Measurements from ENCODE around the gene CTPS1.

Gene CTPS1

GRCh38 chr1:41003127-41003639, 23.7 kb downstream of the CTPS1 start:
- no peak for DNase-seq

GRCh38 chr1:41003640-41004220, 24.2 kb downstream of the CTPS1 start:
- DNase-seq, result peak; percentile 93

DNA sequence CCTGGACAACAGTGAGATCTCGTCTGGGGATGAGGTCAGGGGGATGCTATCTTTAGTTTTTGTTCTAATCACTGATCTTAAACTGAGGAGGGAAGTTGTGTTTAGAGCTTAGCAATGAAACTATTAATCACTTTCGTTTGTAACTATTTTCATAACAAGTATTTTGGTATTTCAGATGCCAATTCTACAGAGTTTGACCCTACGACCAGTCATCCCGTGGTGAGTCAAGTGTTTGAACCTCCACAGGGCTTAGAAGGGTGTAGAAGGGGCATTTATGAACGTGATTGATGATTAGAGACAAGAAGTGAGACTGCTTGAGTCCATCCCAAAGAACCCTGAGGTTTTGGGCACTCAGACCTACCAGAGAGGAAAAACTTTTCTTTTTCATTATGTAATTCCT, 26.4 kb downstream of the CTPS1 start:
- no peak for DNase-seq

DNA sequence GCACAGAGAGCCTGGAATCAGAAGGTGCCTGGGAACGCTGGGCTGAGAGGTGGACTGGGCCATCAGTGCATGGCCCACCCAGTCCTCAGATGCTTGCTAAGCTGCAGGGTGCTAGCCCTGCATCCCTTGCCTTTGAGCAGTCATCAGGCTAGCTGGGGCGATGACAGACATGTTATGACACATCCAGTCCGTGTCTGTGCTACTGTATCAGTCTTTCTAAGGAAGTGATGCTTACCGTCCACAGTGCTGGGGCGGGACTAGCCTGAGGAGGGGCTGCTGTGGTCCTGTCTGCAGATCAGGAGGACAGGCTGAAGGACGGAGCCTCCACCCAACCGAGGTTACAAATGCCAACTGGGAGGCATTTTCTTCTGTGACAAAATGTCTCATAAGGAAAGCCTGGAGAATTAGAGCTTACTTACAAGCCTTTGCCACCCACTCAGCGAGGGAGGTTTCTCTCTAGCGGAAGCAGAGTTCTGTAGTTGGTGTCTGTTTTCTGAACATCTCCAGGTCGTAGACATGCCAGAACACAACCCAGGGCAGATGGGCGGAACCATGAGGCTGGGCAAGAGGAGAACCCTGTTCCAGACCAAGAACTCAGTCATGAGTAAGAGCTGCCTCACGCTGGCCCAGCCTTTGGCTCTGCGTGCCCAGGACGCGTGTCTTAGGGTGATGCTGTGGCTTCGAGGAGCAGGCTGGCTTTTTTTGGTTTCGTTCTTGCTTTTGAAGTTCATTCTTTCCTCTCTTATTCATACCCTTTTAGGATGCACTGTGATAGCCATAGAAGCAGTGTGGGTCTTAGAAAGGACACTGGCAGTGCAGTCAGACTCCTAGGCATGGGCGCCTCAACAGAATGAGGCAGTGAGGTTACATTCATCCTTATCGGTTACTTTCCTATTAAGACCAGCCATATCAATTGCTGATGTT, 27.7 kb downstream of the CTPS1 start:
- DNase-seq, result no peak

- no peak for DNase-seq
Observed at GRCh38 chr1:41009466-41009865, 30.0 kb downstream of the CTPS1 start.

- no peak for DNase-seq
Observed at GRCh38 chr1:41010345-41010744, 30.8 kb downstream of the CTPS1 start.

GRCh38 chr1:41013024-41013423, 33.5 kb downstream of the CTPS1 start:
- DNase-seq, result no peak

DNA sequence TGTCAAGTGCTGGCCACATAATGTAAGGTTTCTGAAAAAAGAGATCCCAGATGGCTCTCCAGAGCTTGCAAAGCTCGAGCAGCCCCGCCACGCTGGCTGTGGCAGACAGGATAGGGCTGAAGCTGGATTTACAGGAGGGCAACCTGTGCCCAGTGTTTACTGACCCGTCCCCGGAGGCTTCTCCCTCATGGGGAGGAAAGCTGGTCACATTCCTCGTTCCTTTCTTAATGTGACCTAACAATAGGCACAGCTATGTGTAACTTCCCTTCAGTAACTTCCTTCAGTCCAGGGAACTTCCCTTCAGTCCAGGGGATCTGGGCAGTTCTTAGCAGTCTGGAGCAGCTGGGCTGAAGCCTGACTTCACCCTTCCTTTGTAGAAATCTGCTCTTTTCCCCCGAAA, 34.3 kb downstream of the CTPS1 start:
- DNase-seq, result no peak

- no peak for DNase-seq
Observed at GRCh38 chr1:41014871-41015270, 35.4 kb downstream of the CTPS1 start.

- no peak for DNase-seq
Observed at GRCh38 chr1:41015281-41015896, 35.9 kb downstream of the CTPS1 start.

GRCh38 chr1:41015897-41016470, 36.5 kb downstream of the CTPS1 start:
- DNase-seq, result no peak

- no peak for DNase-seq
Observed at GRCh38 chr1:41017141-41018017, 37.9 kb downstream of the CTPS1 start.

GRCh38 chr1:41018018-41018410, 38.5 kb downstream of the CTPS1 start:
- DNase-seq, result no peak

GRCh38 chr1:41019353-41019745, 39.9 kb downstream of the CTPS1 start:
- DNase-seq, result no peak

DNA sequence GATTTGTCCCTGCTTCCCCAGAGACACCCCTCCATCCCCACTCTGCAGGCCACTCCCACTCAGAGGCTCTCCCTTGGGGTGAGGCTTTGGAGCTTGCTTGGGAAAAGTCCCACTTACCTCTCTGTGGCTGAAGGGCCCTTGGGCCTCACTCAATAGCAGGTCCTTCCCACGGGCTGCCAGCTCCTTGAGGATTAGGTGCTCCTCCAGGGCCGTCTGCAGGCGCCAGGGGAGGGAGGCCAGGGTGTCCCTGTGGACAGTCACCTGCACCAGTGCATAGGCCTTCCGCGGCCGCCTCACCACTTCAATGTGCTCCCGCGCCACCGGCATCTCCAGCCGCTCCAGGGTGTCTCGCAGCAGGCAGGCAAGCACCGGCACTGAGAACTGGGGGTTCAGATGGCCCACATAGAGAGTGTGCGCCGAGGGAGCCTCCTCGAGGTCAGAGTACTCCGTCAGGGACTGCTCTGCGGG, 40.6 kb downstream of the CTPS1 start:
- no peak for DNase-seq

DNA sequence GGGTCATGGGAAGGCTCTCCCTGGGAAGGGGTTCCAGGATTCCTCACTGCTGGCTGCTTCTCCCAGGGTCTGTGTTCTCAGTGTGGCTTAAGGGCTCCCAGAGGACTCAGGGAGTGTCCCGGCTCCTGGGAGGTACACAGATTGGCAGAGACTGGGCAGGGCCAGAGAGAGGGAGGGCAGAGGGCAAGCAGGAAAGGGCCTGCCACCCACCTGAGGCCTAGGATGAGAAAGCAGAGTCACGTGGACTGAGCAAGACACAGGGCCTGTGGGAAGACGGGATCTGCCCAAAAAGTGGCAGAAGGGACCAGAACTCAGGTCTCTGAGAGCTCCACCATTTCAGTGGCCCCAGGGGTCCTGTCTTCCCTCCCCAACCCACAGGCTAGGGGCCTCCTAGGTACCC, 41.2 kb downstream of the CTPS1 start:
- no peak for DNase-seq

DNA sequence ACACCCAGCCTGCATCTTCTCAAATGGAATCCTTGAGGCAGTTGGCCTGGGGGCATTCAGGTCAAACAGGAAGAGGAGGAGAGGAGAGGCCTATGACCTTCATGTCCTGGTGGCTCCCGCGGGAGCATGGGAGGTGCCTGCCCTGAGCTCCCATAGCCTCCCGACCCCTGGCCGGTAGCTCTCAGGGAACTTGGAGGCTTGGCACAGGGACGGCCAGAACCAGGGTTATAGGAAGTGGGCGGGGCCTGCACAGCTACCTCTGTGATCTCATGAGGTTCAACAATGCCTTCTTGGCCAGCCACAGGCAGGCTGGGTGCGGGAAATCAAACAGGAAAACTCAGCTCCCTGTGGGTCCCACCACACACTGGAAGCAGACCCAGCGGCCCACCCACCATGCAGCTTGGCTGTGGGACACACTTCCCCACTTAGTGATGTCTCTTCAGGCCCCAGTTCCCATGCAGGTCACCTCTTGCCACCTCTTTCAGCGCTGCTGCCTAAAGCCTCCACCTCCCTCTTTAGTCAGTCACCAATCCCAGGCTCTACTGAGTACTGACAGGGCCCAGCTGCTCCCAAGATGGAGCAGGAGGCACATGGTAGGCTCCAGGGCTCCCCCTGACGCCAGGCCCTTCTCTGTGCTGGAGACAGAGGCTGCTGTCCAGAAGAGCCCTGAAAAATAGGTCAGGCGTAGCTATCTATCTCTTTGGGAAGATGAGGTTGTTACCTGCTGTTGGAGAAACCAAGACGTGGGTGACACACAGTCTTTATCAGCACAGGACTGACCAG, 42.2 kb downstream of the CTPS1 start, which contains the start of gene SLFNL1:
Gene SLFNL1 (minus strand): TSS at position 200 of the 783 bp plus-strand sequence. CDS start 1,065 bp downstream, outside the sequence.
- DNase-seq, result no peak

DNA sequence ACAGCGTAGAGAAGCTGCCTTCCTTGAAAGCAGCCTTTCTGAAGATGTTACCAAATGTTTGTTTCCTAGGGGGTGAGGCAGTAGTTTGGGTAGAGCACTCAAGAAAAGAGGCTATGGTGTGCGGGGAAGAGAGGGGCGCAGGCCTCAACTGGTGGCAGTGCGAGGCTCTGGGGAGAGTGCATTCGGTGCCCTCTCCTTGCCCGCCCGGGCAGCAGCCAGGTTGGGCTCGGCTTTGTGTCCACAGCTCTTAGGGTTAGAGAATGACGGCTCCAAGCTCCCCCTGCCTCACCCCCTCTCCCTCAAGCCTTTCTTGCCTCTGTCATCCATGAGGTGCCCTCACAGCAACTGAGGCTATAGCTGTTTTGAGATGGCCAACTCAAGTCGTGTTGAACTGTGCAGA, 42.9 kb downstream of the CTPS1 start:
- no peak for DNase-seq

DNA sequence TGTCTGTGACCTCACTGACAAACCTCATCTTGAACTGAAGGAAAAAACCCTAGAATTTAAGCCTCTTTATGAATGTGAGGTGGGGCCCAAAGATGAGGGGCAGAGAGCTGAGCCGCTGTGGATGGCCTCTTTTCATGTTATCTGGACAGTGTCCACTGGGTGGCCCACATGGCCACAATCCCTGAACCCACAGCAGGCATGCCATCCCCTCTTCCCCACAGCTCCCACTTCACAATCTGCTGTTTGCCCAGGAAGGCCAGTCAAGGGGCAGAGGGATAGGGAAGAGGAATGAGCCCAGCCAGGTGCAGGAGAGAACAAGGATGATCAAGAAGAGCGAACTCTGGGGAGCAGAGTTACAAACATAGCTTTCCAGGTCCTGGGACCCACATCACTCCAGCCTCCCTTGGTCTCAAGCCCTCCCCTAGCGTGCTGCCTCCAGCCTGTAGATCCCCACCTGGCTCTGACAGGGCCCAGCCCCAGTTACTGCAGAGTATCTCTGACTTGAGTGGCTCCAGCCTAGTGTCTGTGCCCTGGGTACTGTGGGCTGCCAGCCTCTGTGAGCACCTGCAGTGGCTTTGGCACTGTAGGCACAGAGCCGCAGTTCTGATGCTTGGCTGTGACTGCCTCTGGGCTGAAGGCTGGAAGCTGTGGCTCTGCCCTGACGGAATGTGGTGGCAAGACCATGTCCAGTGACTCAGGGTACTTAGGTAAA, 43.9 kb downstream of the CTPS1 start:
- no peak for DNase-seq

GRCh38 chr1:41024953-41025352, 45.5 kb downstream of the CTPS1 start:
- no peak for DNase-seq
